ENCODE measurements around the gene NEU1. TPM values are rescaled to one million over a fixed set of nuclear protein-coding genes. Genes with fewer than 3 reads are reported as not detected.

NEU1 gene
- total and polyA plus RNA-seq, 2 donors = 20.8 to 21.9 TPM

DNA sequence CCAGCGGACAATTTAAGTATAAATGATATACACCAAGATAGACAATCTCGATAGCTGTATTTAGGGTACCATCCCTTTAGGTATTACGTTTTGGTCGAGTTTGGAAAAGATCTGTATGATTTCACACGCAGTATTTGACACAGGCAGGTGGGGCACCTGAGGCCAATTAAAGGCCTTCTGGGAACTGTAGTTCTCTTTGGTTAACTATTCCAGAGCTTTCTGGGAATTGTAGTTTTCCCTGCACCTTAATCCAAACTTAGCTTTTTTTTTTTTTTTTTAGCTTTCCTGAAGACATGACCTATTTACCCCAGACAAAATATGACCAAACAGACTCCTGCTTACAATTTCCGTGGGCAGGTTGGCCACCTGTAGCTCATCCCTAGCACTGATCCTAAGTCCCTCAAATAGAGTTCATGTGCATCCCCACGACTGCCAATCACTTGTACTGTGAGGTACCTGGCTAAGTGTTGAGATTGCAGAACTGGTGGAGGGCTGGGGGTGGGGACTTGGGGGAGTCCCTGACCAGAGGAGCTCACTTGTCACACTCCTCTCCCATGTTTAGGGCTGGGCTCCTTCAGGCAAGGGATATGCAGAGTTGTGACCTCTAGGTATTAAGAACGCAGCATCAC lies 35.9 kb upstream of the NEU1 start:
- Histone ChIP-seq H3K4me3 (ENCODE audit: low read length in 2 of 2) (peak overlapping the region; percentile 74 to 89), H3K27ac (ENCODE audit: low read depth in 1 of 2, low read length in 1 of 2) (peak overlapping the region; percentile 81 to 84), H3K4me1 (ENCODE audit: control insufficient read depth in 2 of 2, insufficient read depth in 2 of 2, low read length in 2 of 2) (peaks cover 23 to 34% of the 10 kb centered on the region in 2 donors), H3K27me3 (ENCODE audit: control insufficient read depth in 2 of 2, insufficient read depth in 1 of 2, low read length in 1 of 2) (no peaks in the 10 kb centered on the region), H3K9me3 (ENCODE audit: control insufficient read depth in 2 of 2, insufficient read depth in 1 of 2, low read length in 1 of 2) (no peaks in the 10 kb centered on the region), H3K36me3 (ENCODE audit: control insufficient read depth in 2 of 2, insufficient read depth in 2 of 2, low read length in 1 of 2) (peaks cover 20 to 23% of the 10 kb centered on the region in 2 donors)
- WGBS = 21% methylated on average over 8 of the region's 8 CpGs
- DNase-seq (ENCODE audit: low read depth in 6 of 9, low spot score in 9 of 9) = peak in 6 of 9 donors; percentile 46 to 79 (median 57)

- under 1% methylated on average over 49 of the region's 49 CpGs for WGBS
- H3K4me1 ChIP-seq (ENCODE audit: control insufficient read depth in 2 of 2, insufficient read depth in 2 of 2, low read length in 2 of 2) = peaks cover 23 to 30% of the 10 kb centered on the region in 2 donors
- peaks cover 25 to 30% of the 10 kb centered on the region in 2 donors for H3K36me3 ChIP-seq (ENCODE audit: control insufficient read depth in 2 of 2, insufficient read depth in 2 of 2, low read length in 1 of 2)
- peak; percentile 65 to 92 (median 79) for DNase-seq (ENCODE audit: low read depth in 6 of 9, low spot score in 9 of 9)
- peak within 1 kb of the TSS; percentile 74 to 89 for H3K4me3 ChIP-seq (ENCODE audit: low read length in 2 of 2)
- H3K27me3 ChIP-seq (ENCODE audit: control insufficient read depth in 2 of 2, insufficient read depth in 1 of 2, low read length in 1 of 2) = no peaks in the 10 kb centered on the region
- H3K9me3 ChIP-seq (ENCODE audit: control insufficient read depth in 2 of 2, insufficient read depth in 1 of 2, low read length in 1 of 2) = no peaks in the 10 kb centered on the region
- H3K27ac ChIP-seq (ENCODE audit: low read depth in 1 of 2, low read length in 1 of 2) = peak within 1 kb of the TSS; percentile 84 to 88
Observed at GRCh38 chr6:31897612-31898382, 35.2 kb upstream of the NEU1 start, which contains the start of gene EHMT2. Gene EHMT2 (minus strand): TSS chr6:31897698. CDS start chr6:31897677, 21 bp downstream.

DNA sequence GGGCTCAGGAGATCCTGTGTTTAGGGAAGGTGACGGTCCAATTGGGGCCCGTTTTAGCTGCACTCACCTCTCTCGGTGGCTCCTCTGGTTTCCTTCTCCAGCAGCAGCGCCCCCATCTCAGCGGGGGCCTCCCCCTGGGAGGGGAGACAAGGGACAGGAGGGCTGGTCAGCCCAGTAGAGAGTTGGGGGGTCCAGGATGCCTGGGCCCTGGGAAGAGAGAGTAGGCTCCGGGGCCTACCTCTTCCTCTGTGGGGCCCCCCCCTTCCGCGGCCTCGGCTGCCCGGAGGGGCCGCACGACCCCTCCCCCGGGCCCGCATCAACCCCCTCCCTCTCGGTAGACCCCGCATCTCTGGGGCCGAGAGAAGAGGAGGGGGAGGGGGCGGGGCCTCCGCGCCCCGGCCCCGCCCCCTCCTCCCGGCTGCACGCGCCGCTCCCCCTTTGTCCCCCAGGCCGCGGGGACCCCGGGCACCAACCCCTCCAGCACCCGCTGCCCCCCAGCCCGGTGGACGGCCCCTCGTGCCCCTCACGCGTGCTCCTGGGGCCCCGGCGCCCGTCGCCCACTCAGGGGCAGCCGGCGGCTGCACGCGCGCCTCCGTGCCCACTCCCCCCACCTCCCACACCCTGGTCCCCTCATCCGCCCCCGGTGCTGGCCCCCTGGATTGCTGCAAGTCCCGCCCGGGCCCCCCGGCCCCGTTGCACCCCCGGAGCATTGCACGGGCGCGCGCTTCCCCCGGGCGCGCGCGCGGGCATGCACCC lies 34.4 kb upstream of the NEU1 start:
- peaks cover 20 to 25% of the 10 kb centered on the region in 2 donors for H3K4me1 ChIP-seq (ENCODE audit: control insufficient read depth in 2 of 2, insufficient read depth in 2 of 2, low read length in 2 of 2)
- DNase-seq (ENCODE audit: low read depth in 6 of 9, low spot score in 9 of 9) = peak in 2 of 9 donors; percentile 13 to 29
- 2% methylated on average over 58 of the region's 62 CpGs for WGBS

DNA sequence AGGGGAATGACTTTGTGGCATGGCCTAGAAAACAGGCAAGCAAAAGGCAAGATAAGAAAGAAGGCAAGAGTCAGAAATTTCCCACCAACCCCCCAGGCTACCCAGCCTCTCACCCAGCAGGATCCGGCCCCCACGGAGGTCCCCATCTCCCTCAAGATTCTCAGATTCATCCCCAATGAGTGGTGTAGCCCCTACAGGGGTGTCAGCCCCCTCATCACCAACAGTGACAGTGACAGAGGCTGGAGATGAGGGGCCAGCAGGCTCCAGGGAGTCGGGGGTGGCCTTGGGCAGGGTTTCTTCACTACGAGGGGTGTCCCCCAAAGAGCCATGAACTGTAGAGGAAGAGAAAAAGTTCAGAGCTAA lies 33.9 kb upstream of the NEU1 start:
- WGBS = 63% methylated on average over 4 of the region's 4 CpGs
- H3K27me3 ChIP-seq (ENCODE audit: control insufficient read depth in 2 of 2, insufficient read depth in 1 of 2, low read length in 1 of 2) = no peaks in the 10 kb centered on the region
- H3K27ac ChIP-seq (ENCODE audit: low read depth in 1 of 2, low read length in 1 of 2) = peak overlapping the region; percentile 46 to 78
- H3K4me3 ChIP-seq (ENCODE audit: low read length in 2 of 2) = peak overlapping the region; percentile 74 to 89
- DNase-seq (ENCODE audit: low read depth in 6 of 9, low spot score in 9 of 9) = no peak
- H3K9me3 ChIP-seq (ENCODE audit: control insufficient read depth in 2 of 2, insufficient read depth in 1 of 2, low read length in 1 of 2) = no peaks in the 10 kb centered on the region
- peaks cover 19 to 25% of the 10 kb centered on the region in 2 donors for H3K4me1 ChIP-seq (ENCODE audit: control insufficient read depth in 2 of 2, insufficient read depth in 2 of 2, low read length in 2 of 2)
- peaks cover 37 to 39% of the 10 kb centered on the region in 2 donors for H3K36me3 ChIP-seq (ENCODE audit: control insufficient read depth in 2 of 2, insufficient read depth in 2 of 2, low read length in 1 of 2)

More for the DNA sequence above, 34.4 kb upstream of the NEU1 start:
- peak overlapping the region; percentile 74 to 89 for H3K4me3 ChIP-seq (ENCODE audit: low read length in 2 of 2)
- H3K27me3 ChIP-seq (ENCODE audit: control insufficient read depth in 2 of 2, insufficient read depth in 1 of 2, low read length in 1 of 2) = no peaks in the 10 kb centered on the region
- H3K27ac ChIP-seq (ENCODE audit: low read depth in 1 of 2, low read length in 1 of 2) = peak overlapping the region; percentile 78 to 88
- peaks cover 33 to 37% of the 10 kb centered on the region in 2 donors for H3K36me3 ChIP-seq (ENCODE audit: control insufficient read depth in 2 of 2, insufficient read depth in 2 of 2, low read length in 1 of 2)
- H3K9me3 ChIP-seq (ENCODE audit: control insufficient read depth in 2 of 2, insufficient read depth in 1 of 2, low read length in 1 of 2) = no peaks in the 10 kb centered on the region

GRCh38 chr6:31892821-31893220 lies 30.2 kb upstream of the NEU1 start:
- H3K27me3 ChIP-seq (ENCODE audit: control insufficient read depth in 2 of 2, insufficient read depth in 1 of 2, low read length in 1 of 2) = no peaks in the 10 kb centered on the region
- peaks cover 5 to 10% of the 10 kb centered on the region in 2 donors for H3K4me1 ChIP-seq (ENCODE audit: control insufficient read depth in 2 of 2, insufficient read depth in 2 of 2, low read length in 2 of 2)
- peaks cover 52 to 72% of the 10 kb centered on the region in 2 donors for H3K36me3 ChIP-seq (ENCODE audit: control insufficient read depth in 2 of 2, insufficient read depth in 2 of 2, low read length in 1 of 2)
- H3K27ac ChIP-seq (ENCODE audit: low read depth in 1 of 2, low read length in 1 of 2) = no peak overlapping the region
- no peak overlapping the region for H3K4me3 ChIP-seq (ENCODE audit: low read length in 2 of 2)
- H3K9me3 ChIP-seq (ENCODE audit: control insufficient read depth in 2 of 2, insufficient read depth in 1 of 2, low read length in 1 of 2) = no peaks in the 10 kb centered on the region
- 86% methylated on average over 6 of the region's 6 CpGs for WGBS
- no peak for DNase-seq (ENCODE audit: low read depth in 6 of 9, low spot score in 9 of 9)

DNA sequence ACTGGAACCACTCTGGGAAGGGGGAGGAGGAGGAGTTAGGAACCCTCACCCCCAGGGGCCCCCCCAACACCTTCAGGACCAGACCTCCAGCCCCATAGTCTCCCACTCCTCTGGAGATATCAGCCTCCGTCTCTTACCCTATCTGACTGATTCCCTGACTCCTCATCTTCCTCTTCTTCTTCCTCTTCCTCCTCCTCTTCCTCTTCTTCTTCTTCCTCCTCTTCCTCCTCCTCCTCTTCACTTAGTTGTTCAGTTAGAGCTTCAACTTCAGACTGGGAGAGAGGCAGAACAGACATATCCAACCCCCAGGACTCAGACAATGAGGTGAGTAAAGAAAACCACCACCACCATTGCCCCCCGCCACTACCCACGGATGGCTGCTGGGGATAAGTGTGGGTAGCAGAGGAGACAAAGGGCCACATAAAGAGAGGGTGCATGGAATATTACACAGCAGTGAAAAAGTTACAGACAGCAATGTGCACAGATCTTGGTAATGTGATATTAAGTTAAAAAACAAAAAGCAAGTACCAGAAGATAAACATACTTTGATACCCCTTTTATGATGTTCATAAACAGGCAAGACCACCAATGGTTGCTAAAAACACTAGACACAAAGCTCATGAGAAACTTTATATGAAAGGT lies 26.8 kb upstream of the NEU1 start:
- Histone ChIP-seq H3K9me3 (ENCODE audit: control insufficient read depth in 2 of 2, insufficient read depth in 1 of 2, low read length in 1 of 2) (peaks cover 0 to under 1% of the 10 kb centered on the region in 2 donors), H3K4me1 (ENCODE audit: control insufficient read depth in 2 of 2, insufficient read depth in 2 of 2, low read length in 2 of 2) (no peaks in the 10 kb centered on the region), H3K27ac (ENCODE audit: low read depth in 1 of 2, low read length in 1 of 2) (no peak overlapping the region), H3K27me3 (ENCODE audit: control insufficient read depth in 2 of 2, insufficient read depth in 1 of 2, low read length in 1 of 2) (no peaks in the 10 kb centered on the region), H3K36me3 (ENCODE audit: control insufficient read depth in 2 of 2, insufficient read depth in 2 of 2, low read length in 1 of 2) (peaks cover 72 to 88% of the 10 kb centered on the region in 2 donors), H3K4me3 (ENCODE audit: low read length in 2 of 2) (no peak overlapping the region)
- no peak for DNase-seq (ENCODE audit: low read depth in 6 of 9, low spot score in 9 of 9)
- 96% methylated on average over 3 of the region's 3 CpGs for WGBS

DNA sequence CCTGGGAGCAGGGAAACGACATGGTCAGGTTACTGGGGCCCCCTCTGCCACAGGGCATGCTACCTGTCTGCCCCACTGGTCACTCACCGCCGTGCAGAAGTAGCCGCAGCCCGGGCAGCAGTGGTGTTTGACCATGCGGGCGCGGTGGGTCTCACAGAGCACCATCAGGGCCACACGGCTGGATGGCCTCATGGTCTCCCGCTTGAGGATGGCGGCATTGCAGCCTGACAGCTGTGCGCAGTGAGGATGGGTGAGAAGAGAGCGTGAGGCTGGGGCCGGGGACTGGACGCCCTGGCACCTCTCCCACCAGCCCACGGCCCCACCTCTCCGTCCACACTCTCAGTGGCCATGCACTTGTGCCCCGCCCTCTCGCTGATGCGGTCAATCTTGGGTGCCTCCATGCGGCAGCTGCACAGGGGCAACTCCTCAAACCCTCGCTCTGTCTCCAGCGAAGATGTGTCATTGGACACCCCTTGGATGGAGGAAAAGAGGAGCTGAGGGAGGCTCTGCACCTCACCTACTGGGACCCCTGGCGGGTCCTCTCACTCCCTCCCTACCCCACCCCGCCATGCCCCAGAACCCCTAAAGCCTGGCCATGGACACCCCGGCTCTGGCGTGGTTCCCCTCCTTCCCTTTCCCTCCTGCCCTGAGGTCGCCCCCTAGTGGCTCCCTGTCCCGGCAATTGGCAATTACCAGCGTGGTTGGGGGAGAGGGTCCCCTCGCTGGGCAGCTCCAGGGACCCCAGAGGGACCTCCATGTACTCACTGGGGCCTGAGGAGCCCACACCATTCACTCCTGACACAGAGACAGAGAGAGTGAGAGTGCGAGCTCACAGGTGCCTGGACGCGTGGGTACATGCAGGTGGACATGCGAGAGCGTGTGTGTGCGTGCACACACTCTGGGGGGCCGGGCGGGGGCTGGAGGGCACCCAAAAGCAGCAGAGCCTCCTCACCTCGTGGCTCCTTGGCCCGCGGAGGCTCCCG lies 25.9 kb upstream of the NEU1 start:
- WGBS = 91% methylated on average over 43 of the region's 43 CpGs
- H3K36me3 ChIP-seq (ENCODE audit: control insufficient read depth in 2 of 2, insufficient read depth in 2 of 2, low read length in 1 of 2) = peaks cover 76 to 91% of the 10 kb centered on the region in 2 donors
- H3K27me3 ChIP-seq (ENCODE audit: control insufficient read depth in 2 of 2, insufficient read depth in 1 of 2, low read length in 1 of 2) = no peaks in the 10 kb centered on the region
- peak in 1 of 9 donors; percentile 52 for DNase-seq (ENCODE audit: low read depth in 6 of 9, low spot score in 9 of 9)
- H3K9me3 ChIP-seq (ENCODE audit: control insufficient read depth in 2 of 2, insufficient read depth in 1 of 2, low read length in 1 of 2) = peaks cover 0 to 1% of the 10 kb centered on the region in 2 donors
- H3K4me1 ChIP-seq (ENCODE audit: control insufficient read depth in 2 of 2, insufficient read depth in 2 of 2, low read length in 2 of 2) = no peaks in the 10 kb centered on the region
- no peak overlapping the region for H3K27ac ChIP-seq (ENCODE audit: low read depth in 1 of 2, low read length in 1 of 2)
- no peak overlapping the region for H3K4me3 ChIP-seq (ENCODE audit: low read length in 2 of 2)
